NCI-H146 treated with DMSO at 0.1 percent for 48 hours (cell line): Measurements from ENCODE around the gene EMX1.

Experiments
- DNase-seq: peaks from one replicate; lab custom pipeline; 2025; ENCODE audit not compliant: unreplicated experiment; lab: John Stamatoyannopoulos, UW

EMX1 gene

GRCh38 chr2:72956050-72956395, 38.7 kb downstream of the EMX1 start:
- no peak for DNase-seq

GRCh38 chr2:72956936-72957335, 39.6 kb downstream of the EMX1 start:
- DNase-seq = no peak

GRCh38 chr2:72958542-72959385, 41.4 kb downstream of the EMX1 start:
- DNase-seq = no peak

GRCh38 chr2:72959554-72959953, 42.2 kb downstream of the EMX1 start:
- DNase-seq = no peak

- no peak for DNase-seq
Observed at GRCh38 chr2:72959995-72960981, 43.0 kb downstream of the EMX1 start.

- no peak for DNase-seq
Observed at GRCh38 chr2:72961036-72961720, 43.9 kb downstream of the EMX1 start.

GRCh38 chr2:72961853-72962468, 44.6 kb downstream of the EMX1 start:
- no peak for DNase-seq

GRCh38 chr2:72962911-72963310, 45.6 kb downstream of the EMX1 start:
- no peak for DNase-seq

GRCh38 chr2:72963423-72964145, 46.3 kb downstream of the EMX1 start:
- no peak for DNase-seq

- no peak for DNase-seq
Observed at GRCh38 chr2:72964146-72964525, 46.8 kb downstream of the EMX1 start.

GRCh38 chr2:72965016-72965415, 47.7 kb downstream of the EMX1 start:
- DNase-seq = no peak

GRCh38 chr2:72965770-72966450, 48.6 kb downstream of the EMX1 start:
- no peak for DNase-seq

GRCh38 chr2:72968286-72968685, 51.0 kb downstream of the EMX1 start:
- DNase-seq = no peak

GRCh38 chr2:72969706-72970105, 52.4 kb downstream of the EMX1 start:
- DNase-seq = no peak

GRCh38 chr2:72971036-72971435, 53.7 kb downstream of the EMX1 start:
- no peak for DNase-seq

- no peak for DNase-seq
Observed at GRCh38 chr2:72972352-72973136, 55.2 kb downstream of the EMX1 start.

GRCh38 chr2:72973137-72973535, 55.8 kb downstream of the EMX1 start:
- DNase-seq = no peak

- peak; percentile 40 for DNase-seq
Observed at GRCh38 chr2:72973566-72974435, 56.5 kb downstream of the EMX1 start.
